Bronchial epithelial cell (primary cell): Measurements from ENCODE around the gene NEURL1B. TPM values are rescaled to one million over a fixed set of nuclear protein-coding genes. Genes with fewer than 3 reads are reported as not detected.

Experiments
- DNase-seq: peaks from one replicate; pipeline ENCODE4 v3.0.0-alpha.2; 2010; ENCODE audit warnings: low read depth
- FAIRE-seq: peaks from 2 replicates; lab custom pipeline; 2011; peaks lifted over from hg19 to GRCh38; lab: Jason Lieb, UNC
- H3K27me3 ChIP-seq: 2 replicates; pipeline ENCODE4 v1.5.1; 2011; ENCODE audit warnings: low read length; ENCODE audit not compliant: control insufficient read depth, insufficient read depth
- H3K36me3 ChIP-seq: 2 replicates; pipeline ENCODE4 v1.5.1; 2011; ENCODE audit warnings: low read length; ENCODE audit not compliant: control insufficient read depth, insufficient read depth
- H3K4me3 ChIP-seq: 2 replicates; pipeline ENCODE4 v1.5.1; 2011; ENCODE audit warnings: mild to moderate bottlenecking, low read depth, low read length, control low read depth
- CTCF ChIP-seq: IDR thresholded peaks from 2 replicates; pipeline ENCODE4 v1.5.1; 2011; ENCODE audit warnings: mild to moderate bottlenecking, moderate library complexity, low read length, control low read depth, inconsistent platforms; ENCODE audit not compliant: insufficient read depth, severe bottlenecking
- total RNA-seq: library from RNA; depleted of rRNA; stranded (reverse); fragments of >200 nt; gene quantifications from 2 replicates; pipeline ENCODE4 v1.2.1, GENCODE V29; 2014

The NEURL1B gene
- total RNA-seq, 1 donor from 2014 or later: 4.7 TPM

- no peak for TF ChIP-seq CTCF
- H3K27me3 ChIP-seq: no peaks in the 10 kb centered on the region
These were observed 3.3 kb upstream of the NEURL1B start for GRCh38 chr5:172637740-172638139.

GRCh38 chr5:172638209-172638768 lies 2.8 kb upstream of the NEURL1B start:
- TF ChIP-seq CTCF: no peak
- no peak overlapping the region for H3K4me3 ChIP-seq
- H3K36me3 ChIP-seq: no peaks in the 10 kb centered on the region
- no peak for FAIRE-seq
- no peaks in the 10 kb centered on the region for H3K27me3 ChIP-seq
- DNase-seq: no peak

More at GRCh38 chr5:172637740-172638139, 3.3 kb upstream of the NEURL1B start:
- H3K4me3 ChIP-seq: no peak overlapping the region
- no peaks in the 10 kb centered on the region for H3K36me3 ChIP-seq
- DNase-seq: no peak
- FAIRE-seq: no peak

GRCh38 chr5:172640139-172640538 lies 924 bp upstream of the NEURL1B start:
- no peak for TF ChIP-seq CTCF
- Histone ChIP-seq H3K27me3 (no peaks in the 10 kb centered on the region), H3K4me3 (no peak overlapping the region), H3K36me3 (no peaks in the 10 kb centered on the region)
- no peak for DNase-seq
- no peak for FAIRE-seq

- FAIRE-seq: no peak
- TF ChIP-seq CTCF: peak; percentile 13
These were observed 442 bp downstream of the NEURL1B start for GRCh38 chr5:172641359-172642050.

GRCh38 chr5:172642051-172642409 lies 967 bp downstream of the NEURL1B start:
- no peak for TF ChIP-seq CTCF
- DNase-seq (no peak), FAIRE-seq (no peak)
- H3K36me3 ChIP-seq: no peaks in the 10 kb centered on the region
- H3K4me3 ChIP-seq: peak overlapping the region; percentile 63
- H3K27me3 ChIP-seq: no peaks in the 10 kb centered on the region

More at GRCh38 chr5:172641359-172642050, 442 bp downstream of the NEURL1B start:
- no peaks in the 10 kb centered on the region for H3K36me3 ChIP-seq
- peak overlapping the region; percentile 63 for H3K4me3 ChIP-seq
- DNase-seq: no peak
- no peaks in the 10 kb centered on the region for H3K27me3 ChIP-seq

GRCh38 chr5:172642486-172642885 lies 1.4 kb downstream of the NEURL1B start:
- Histone ChIP-seq H3K36me3 (no peaks in the 10 kb centered on the region), H3K4me3 (no peak overlapping the region), H3K27me3 (no peaks in the 10 kb centered on the region)
- no peak for TF ChIP-seq CTCF
- no peak for FAIRE-seq
- DNase-seq: no peak
